Activated naive CD4-positive, alpha-beta T cell treated with anti-CD3 and anti-CD28 coated beads, Interleukin-2, amount 10 ng/mL, durations not matched to agents 7 days and 5 days (primary cell): ENCODE measurements around the gene HOXB5.

ENCODE experiments used
- CTCF ChIA-PET: fragments of 350-600 bp; sonication (Branson Sonifier 250); formaldehyde crosslinking; loops from one replicate; lab custom pipeline; 2021; ENCODE audit warnings: antibody characterized with exemption; lab: Charles Lee
- DNase-seq: peaks from one replicate; pipeline ENCODE4 v3.0.0-alpha.2; 2020
- H3K27ac Mint-ChIP-seq: one replicate; pipeline ENCODE4 v1.8.0; 2021; ENCODE audit warnings: mild to moderate bottlenecking, moderate library complexity, mixed read lengths
- H3K27me3 Mint-ChIP-seq: one replicate; pipeline ENCODE4 v1.8.0; 2021; ENCODE audit warnings: mild to moderate bottlenecking, mixed read lengths
- H3K36me3 Mint-ChIP-seq: one replicate; pipeline ENCODE4 v1.8.0; 2021; ENCODE audit warnings: mixed read lengths
- H3K4me1 Mint-ChIP-seq: one replicate; pipeline ENCODE4 v1.8.0; 2021; ENCODE audit warnings: mixed read lengths
- H3K4me3 Mint-ChIP-seq: one replicate; pipeline ENCODE4 v1.8.0; 2021; ENCODE audit warnings: mild to moderate bottlenecking, moderate library complexity, mixed read lengths
- H3K9me3 Mint-ChIP-seq: one replicate; pipeline ENCODE4 v1.8.0; 2021; ENCODE audit warnings: mixed read lengths

The HOXB5 gene

GRCh38 chr17:48559840-48560817 is 33.5 kb downstream of the HOXB5 start:
- Mint-ChIP-seq H3K9me3 (no peaks in the 10 kb centered on the region), H3K27ac (no peak overlapping the region), H3K36me3 (peaks cover 8% of the 10 kb centered on the region), H3K27me3 (peaks cover 87% of the 10 kb centered on the region), H3K4me3 (no peak overlapping the region), H3K4me1 (peaks cover 30% of the 10 kb centered on the region)
- no peak for DNase-seq
- CTCF ChIA-PET = interaction anchor here (1.5 kb wide), 1 partner anchor 68 kb away, joined by 4 read pairs; no protein-coding TSS in a partner anchor

DNA sequence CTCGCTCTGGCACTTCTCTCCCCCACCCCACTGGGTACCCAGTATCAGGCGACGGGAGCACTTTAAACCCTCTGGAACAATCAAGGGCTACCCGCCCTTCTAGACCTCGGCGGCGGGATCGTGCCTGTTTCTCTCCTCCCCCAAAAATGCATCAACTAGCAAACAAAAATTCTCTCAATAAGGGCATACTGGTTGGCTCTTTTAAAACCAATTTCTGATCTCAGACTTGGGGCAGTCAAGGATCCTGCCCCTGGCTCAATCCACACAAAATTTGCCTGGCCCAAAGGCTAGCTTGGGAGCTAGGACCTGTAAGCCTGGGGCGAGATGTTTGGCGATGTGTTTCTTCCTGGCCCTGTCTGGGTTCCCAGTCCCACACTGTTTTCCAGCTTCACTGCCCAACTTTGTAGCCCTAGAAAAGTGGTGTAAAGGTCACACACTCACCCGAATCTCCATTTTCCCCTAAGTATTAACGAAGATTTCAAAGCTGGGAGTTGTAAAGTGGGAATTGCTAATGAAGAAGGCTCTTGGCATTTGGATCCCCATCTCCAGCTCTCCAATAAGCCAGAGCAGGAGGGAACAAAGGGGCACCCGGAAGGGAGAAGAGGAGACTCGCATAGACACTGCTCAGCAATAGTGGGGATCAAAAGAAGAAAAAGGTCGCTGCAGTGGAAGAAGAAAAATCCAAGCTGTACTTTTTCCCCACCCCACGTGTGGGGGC is 34.3 kb downstream of the HOXB5 start:
- DNase-seq = no peak
- CTCF ChIA-PET = no interaction called here
- Mint-ChIP-seq H3K4me1 (peaks cover 31% of the 10 kb centered on the region), H3K27me3 (peaks cover 95% of the 10 kb centered on the region), H3K9me3 (no peaks in the 10 kb centered on the region), H3K27ac (no peak overlapping the region), H3K4me3 (no peak overlapping the region), H3K36me3 (peaks cover 9% of the 10 kb centered on the region)

DNA sequence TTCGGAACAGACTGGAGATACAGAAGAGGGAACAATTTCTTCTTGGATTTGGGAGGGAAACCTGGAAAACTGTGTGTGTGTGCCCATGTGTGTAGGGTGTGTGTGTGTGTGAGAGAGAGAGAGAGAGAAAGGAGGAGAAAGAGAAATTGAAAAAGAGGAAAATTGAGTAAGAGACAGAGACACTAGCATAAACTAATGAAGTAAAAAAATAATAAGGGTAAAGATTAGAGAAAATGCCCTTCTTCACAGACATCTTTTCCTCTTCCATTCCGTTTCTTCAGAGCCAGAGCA is 34.8 kb downstream of the HOXB5 start:
- CTCF ChIA-PET = no interaction called here
- H3K9me3 Mint-ChIP-seq = no peaks in the 10 kb centered on the region
- H3K36me3 Mint-ChIP-seq = peaks cover 10% of the 10 kb centered on the region
- H3K4me1 Mint-ChIP-seq = peaks cover 30% of the 10 kb centered on the region
- H3K4me3 Mint-ChIP-seq = no peak overlapping the region
- H3K27me3 Mint-ChIP-seq = peaks cover 98% of the 10 kb centered on the region
- no peak for DNase-seq
- no peak overlapping the region for H3K27ac Mint-ChIP-seq

DNA sequence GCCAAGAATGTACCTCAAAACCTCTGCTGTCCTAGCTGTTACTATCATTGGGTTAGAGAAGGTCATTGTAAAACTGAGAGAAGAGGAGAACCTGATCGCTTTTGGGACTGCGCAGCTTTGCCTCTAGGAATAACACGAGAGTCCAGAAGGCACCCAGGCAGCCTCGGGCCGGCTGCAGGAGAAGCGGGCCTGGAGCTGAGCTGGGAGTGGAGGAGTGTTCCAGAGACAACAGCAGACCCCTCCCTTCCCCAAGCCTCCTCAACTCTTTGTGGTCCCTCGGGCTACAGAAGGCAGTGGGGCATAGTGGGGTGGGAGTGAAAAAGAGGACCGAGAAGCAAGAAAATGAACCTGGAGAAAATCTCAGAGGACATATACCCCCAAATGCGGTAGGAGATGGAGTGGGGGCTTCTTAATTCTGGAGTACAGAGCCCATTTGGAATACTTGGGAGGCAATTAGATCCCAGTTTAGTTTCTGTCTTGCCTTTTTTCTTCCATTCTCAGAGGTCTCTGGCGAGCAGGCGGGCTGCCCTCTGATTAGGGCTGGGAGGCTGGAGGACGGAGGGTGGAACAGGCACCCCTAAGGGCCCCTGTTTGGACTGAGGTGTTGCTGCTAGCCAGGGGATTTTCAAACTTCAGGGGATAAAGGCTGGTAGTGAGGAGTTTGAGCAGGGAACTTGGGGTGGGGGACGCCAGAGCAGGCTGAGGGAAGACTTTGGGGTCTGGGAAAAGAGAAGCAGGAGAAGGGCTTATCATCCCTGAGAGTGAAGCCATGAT is 35.3 kb downstream of the HOXB5 start:
- H3K36me3 Mint-ChIP-seq = peaks cover 11% of the 10 kb centered on the region
- H3K27ac Mint-ChIP-seq = no peak overlapping the region
- H3K4me3 Mint-ChIP-seq = no peak overlapping the region
- peaks cover 98% of the 10 kb centered on the region for H3K27me3 Mint-ChIP-seq
- no peaks in the 10 kb centered on the region for H3K9me3 Mint-ChIP-seq
- CTCF ChIA-PET = interaction anchor here (1.1 kb wide), 1 partner anchor 66 kb away, joined by 4 read pairs; no protein-coding TSS in a partner anchor
- H3K4me1 Mint-ChIP-seq = peaks cover 28% of the 10 kb centered on the region
- no peak for DNase-seq

DNA sequence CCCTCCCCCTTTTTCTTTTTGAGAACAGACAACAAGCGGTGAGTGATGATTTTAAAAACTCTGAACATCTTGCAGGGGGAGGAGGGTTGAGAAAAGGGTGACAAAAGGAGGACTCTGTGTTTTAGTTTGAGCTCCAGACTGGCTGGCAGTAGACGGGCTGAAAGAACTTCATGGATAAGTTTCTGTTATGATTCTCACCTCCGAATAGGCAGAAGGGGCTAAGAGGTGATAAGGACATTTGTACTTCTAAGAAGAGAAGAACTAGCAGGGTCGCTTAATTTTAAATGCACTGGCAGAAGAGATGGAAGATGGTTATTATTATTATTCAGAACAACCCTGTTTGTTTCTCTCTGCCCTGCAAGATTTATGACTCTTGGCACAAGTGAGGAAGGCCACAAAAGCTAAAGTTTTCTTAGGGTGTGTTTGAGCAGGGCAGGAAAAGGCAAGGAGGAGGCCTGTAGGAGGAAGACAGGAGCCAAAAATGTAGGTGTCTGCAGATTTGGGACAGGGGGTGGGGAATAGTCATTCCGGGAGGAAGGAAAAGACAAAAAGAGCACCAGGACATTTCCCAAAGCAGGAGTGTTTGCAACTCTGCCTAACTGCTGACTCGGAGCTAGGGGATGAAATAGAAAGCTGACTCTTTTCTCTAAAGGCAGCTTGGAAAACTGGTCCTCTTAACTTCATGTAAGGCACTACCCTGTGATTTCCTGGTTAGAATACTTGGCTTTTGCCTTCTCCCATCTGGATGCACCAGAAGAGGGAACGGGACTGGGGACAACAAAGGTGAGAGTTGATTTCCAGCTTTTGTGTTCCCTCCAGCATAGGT is 36.8 kb downstream of the HOXB5 start:
- H3K27ac Mint-ChIP-seq = no peak overlapping the region
- H3K4me3 Mint-ChIP-seq = no peak overlapping the region
- CTCF ChIA-PET = interaction anchor here (1.1 to 1.2 kb wide), 2 partner anchors 18 to 64 kb away, joined by 3 to 4 read pairs; no protein-coding TSS in a partner anchor
- H3K27me3 Mint-ChIP-seq = peaks cover 97% of the 10 kb centered on the region
- peaks cover 13% of the 10 kb centered on the region for H3K36me3 Mint-ChIP-seq
- H3K4me1 Mint-ChIP-seq = peaks cover 23% of the 10 kb centered on the region
- no peak for DNase-seq
- no peaks in the 10 kb centered on the region for H3K9me3 Mint-ChIP-seq

GRCh38 chr17:48556229-48556575 is 37.4 kb downstream of the HOXB5 start:
- Mint-ChIP-seq H3K4me3 (no peak overlapping the region), H3K36me3 (peaks cover 13% of the 10 kb centered on the region), H3K27ac (no peak overlapping the region), H3K4me1 (peaks cover 17% of the 10 kb centered on the region), H3K27me3 (peaks cover 93% of the 10 kb centered on the region), H3K9me3 (no peaks in the 10 kb centered on the region)
- CTCF ChIA-PET = interaction anchor here (1.2 to 1.8 kb wide), 2 partner anchors 17 to 248 kb away, joined by 3 to 4 read pairs; no protein-coding TSS in a partner anchor
- no peak for DNase-seq

DNA sequence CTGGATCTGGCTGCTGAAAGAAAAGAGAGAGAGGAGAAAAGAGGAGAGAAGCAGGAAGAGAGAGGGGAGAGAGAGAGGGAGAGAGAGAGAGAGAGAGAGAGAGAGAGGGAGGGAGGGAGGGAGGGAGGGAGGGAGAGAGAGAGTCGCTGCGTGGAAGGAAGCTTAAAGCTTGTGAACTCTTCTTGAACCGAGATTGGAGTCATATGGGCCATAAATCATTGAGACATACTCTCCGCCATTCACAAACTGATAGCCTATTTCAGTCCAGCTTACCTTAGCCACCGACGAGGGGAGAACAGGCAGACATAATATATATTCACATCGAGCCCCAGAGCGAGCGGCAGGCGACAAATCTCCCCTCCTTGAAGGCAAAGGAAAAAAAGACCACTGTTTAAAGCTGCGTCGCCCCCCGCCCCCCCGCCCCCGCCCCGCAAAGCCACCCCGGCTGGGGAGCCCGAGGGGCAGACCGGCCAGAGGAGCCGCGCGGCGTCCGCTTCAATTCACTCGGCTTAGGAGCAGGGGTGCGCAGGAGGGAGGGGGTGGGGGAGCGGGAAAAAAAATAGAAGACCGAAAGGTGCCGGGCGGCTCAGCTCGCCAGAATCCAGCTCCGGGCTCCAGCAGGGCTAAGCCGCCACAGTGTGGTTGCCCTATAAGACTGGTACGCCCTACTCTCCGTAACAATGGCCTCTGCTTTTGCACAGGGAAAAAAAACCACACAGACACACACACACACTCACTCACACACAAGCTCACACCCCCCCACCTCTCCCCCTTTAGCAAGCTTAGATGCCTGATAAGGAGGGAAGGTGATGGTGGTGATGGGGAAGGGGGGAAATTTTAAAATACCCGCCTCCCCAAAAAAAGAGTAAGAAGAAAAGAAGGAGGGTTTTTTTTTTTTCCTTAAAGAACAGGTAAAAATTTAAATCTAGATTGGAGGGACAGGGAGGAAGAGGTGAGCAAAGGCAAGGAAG is 38.0 kb downstream of the HOXB5 start:
- Mint-ChIP-seq H3K4me3 (peak overlapping the region; percentile 75), H3K27me3 (peaks cover 87% of the 10 kb centered on the region), H3K9me3 (no peaks in the 10 kb centered on the region), H3K36me3 (peaks cover 13% of the 10 kb centered on the region), H3K27ac (peak overlapping the region; percentile 33), H3K4me1 (peaks cover 13% of the 10 kb centered on the region)
- DNase-seq = no peak
- CTCF ChIA-PET = interaction anchor here (0.6 to 1.8 kb wide), 2 partner anchors 63 to 248 kb away, joined by 4 read pairs; no protein-coding TSS in a partner anchor

- Mint-ChIP-seq H3K4me1 (peaks cover 14% of the 10 kb centered on the region), H3K36me3 (peaks cover 15% of the 10 kb centered on the region), H3K4me3 (peak overlapping the region; percentile 75), H3K27ac (no peak overlapping the region), H3K9me3 (no peaks in the 10 kb centered on the region), H3K27me3 (peaks cover 84% of the 10 kb centered on the region)
- CTCF ChIA-PET = interaction anchor here (1.8 kb wide), 1 partner anchor 247 kb away, joined by 4 read pairs; no protein-coding TSS in a partner anchor
- no peak for DNase-seq
These were observed 38.9 kb downstream of the HOXB5 start for GRCh38 chr17:48554412-48555257.

DNA sequence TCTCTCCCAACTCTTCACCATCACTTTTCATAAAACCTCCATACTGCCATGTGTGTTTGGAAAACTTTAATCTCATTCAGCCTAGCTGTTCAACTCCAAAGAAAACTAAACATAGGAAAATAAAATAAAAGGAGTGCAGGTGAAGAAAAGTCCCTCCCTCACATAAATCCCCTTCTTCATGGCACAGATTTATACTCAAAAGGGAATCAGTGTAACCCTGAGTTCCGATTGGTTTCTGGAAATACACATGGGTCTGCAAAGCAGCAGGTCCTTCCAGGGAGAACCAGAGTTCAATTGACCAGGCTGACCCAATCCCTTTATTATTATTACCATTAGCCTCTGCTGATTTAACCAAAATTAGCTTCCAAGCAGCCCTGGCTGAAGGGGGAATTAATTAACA is 39.8 kb downstream of the HOXB5 start:
- H3K36me3 Mint-ChIP-seq = peaks cover 15% of the 10 kb centered on the region
- no peak overlapping the region for H3K27ac Mint-ChIP-seq
- no peaks in the 10 kb centered on the region for H3K9me3 Mint-ChIP-seq
- H3K4me3 Mint-ChIP-seq = no peak overlapping the region
- CTCF ChIA-PET = no interaction called here
- no peak for DNase-seq
- H3K27me3 Mint-ChIP-seq = peaks cover 76% of the 10 kb centered on the region
- H3K4me1 Mint-ChIP-seq = peaks cover 17% of the 10 kb centered on the region

- Mint-ChIP-seq H3K9me3 (no peaks in the 10 kb centered on the region), H3K27me3 (peaks cover 69% of the 10 kb centered on the region), H3K4me1 (peaks cover 24% of the 10 kb centered on the region), H3K36me3 (peaks cover 15% of the 10 kb centered on the region), H3K27ac (no peak overlapping the region), H3K4me3 (no peak overlapping the region)
- DNase-seq = no peak
- CTCF ChIA-PET = no interaction called here
These were observed 40.4 kb downstream of the HOXB5 start for GRCh38 chr17:48553190-48553547.

- Mint-ChIP-seq H3K27me3 (peaks cover 68% of the 10 kb centered on the region), H3K9me3 (no peaks in the 10 kb centered on the region), H3K4me3 (no peak overlapping the region), H3K36me3 (peaks cover 15% of the 10 kb centered on the region), H3K4me1 (peaks cover 29% of the 10 kb centered on the region), H3K27ac (no peak overlapping the region)
- DNase-seq = no peak
- CTCF ChIA-PET = no interaction called here
These were observed 41.0 kb downstream of the HOXB5 start for GRCh38 chr17:48552466-48553189.
